GM12891 (cell line): Measurements from ENCODE around the gene PDZD2.
A peak's percentile ranks its signal among the peaks of the same experiment; 100 is the strongest.

Experiments
- DNase-seq: peaks from one replicate; pipeline ENCODE4 v3.0.0; 2011; ENCODE audit warnings: low spot score; ENCODE audit not compliant: insufficient read length
- FAIRE-seq: peaks from 2 replicates; lab custom pipeline; 2011; peaks lifted over from hg19 to GRCh38; lab: Jason Lieb, UNC
- PAX5 ChIP-seq: IDR thresholded peaks from 2 replicates; pipeline ENCODE4 v1.6.1; 2011; ENCODE audit warnings: low read length, moderate library complexity, mild to moderate bottlenecking; ENCODE audit not compliant: insufficient read depth, severe bottlenecking
- POLR2A ChIP-seq: IDR thresholded peaks from 2 replicates; pipeline ENCODE4 v1.6.1; 2011; ENCODE audit warnings: low read depth, low read length, control low read depth
- POLR2AphosphoS5 ChIP-seq: IDR thresholded peaks from 2 replicates; pipeline ENCODE4 v1.6.1; 2011; ENCODE audit warnings: low read depth, low read length, control low read depth
- POU2F2 ChIP-seq: IDR thresholded peaks from 2 replicates; pipeline ENCODE4 v1.6.1; 2011; ENCODE audit warnings: low read depth, mild to moderate bottlenecking, control low read depth, low read length, moderate library complexity
- SPI1 ChIP-seq: IDR thresholded peaks from 2 replicates; pipeline ENCODE4 v1.6.1; 2011; ENCODE audit warnings: low read depth, low read length, control low read depth
- TAF1 ChIP-seq: IDR thresholded peaks from 2 replicates; pipeline ENCODE4 v1.6.1; 2011; ENCODE audit warnings: low read depth, low read length, control low read depth

PDZD2 gene

GRCh38 chr5:32083981-32084430, 445.1 kb downstream of the PDZD2 start:
- DNase-seq (no peak), FAIRE-seq (no peak)
- no peak for TF ChIP-seq SPI1
- TF ChIP-seq POLR2A, result no peak
- TF ChIP-seq POU2F2, result no peak
- no peak for TF ChIP-seq TAF1
- TF ChIP-seq POLR2AphosphoS5, result no peak
- no peak for TF ChIP-seq PAX5

DNA sequence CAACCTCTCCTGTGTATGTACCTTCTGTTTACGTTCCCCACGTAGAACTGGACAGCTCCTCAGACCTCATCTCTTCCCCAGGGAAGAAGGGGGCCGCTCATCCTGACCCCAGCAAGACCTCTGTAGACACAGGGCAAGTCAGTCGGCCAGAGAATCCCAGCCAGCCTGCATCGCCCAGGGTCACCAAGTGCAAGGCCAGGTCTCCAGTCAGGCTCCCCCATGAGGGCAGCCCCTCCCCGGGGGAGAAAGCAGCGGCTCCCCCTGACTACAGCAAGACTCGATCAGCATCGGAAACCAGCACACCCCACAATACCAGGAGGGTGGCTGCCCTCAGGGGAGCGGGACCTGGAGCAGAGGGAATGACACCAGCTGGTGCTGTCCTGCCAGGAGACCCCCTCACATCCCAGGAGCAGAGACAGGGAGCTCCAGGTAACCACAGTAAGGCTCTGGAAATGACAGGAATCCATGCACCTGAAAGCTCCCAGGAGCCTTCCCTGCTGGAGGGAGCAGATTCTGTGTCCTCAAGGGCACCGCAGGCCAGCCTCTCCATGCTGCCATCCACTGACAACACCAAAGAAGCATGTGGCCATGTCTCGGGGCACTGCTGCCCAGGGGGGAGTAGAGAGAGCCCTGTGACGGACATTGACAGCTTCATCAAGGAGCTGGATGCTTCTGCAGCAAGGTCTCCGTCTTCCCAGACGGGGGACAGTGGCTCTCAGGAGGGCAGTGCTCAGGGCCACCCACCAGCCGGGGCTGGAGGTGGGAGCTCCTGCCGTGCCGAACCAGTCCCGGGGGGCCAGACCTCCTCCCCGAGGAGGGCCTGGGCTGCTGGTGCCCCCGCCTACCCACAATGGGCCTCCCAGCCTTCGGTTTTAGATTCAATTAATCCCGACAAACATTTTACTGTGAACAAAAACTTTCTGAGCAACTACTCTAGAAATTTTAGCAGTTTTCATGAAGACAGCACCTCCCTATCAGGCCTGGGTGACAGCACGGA, 448.5 kb downstream of the PDZD2 start:
- no peak for DNase-seq
- TF ChIP-seq PAX5 (no peak), POLR2AphosphoS5 (no peak), TAF1 (no peak), POLR2A (no peak), SPI1 (no peak), POU2F2 (no peak)
- FAIRE-seq, result no peak

GRCh38 chr5:32088214-32088613, 449.3 kb downstream of the PDZD2 start:
- DNase-seq, result no peak
- no peak for TF ChIP-seq POU2F2
- no peak for TF ChIP-seq SPI1
- TF ChIP-seq TAF1, result no peak
- no peak for TF ChIP-seq PAX5
- TF ChIP-seq POLR2A, result no peak
- no peak for TF ChIP-seq POLR2AphosphoS5
- no peak for FAIRE-seq

DNA sequence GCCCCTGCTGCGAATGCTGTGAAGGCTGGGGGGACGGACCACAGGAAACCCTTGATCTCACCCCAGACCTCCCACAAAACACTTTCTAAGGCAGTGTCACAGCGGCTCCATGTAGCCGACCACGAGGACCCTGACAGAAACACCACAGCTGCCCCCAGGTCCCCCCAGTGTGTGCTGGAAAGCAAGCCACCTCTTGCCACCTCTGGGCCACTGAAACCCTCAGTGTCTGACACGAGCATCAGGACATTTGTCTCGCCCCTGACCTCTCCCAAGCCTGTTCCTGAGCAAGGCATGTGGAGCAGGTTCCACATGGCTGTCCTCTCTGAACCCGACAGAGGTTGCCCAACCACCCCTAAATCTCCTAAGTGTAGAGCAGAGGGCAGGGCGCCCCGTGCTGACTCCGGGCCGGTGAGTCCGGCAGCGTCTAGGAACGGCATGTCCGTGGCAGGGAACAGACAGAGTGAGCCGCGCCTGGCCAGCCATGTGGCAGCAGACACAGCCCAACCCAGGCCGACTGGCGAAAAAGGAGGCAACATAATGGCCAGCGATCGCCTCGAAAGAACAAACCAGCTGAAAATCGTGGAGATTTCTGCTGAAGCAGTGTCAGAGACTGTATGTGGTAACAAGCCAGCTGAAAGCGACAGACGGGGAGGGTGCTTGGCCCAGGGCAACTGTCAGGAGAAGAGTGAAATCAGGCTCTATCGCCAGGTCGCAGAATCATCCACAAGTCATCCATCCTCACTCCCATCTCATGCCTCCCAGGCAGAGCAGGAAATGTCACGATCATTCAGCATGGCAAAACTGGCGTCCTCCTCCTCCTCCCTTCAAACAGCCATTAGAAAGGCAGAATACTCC, 450.4 kb downstream of the PDZD2 start:
- FAIRE-seq (no peak), DNase-seq (no peak)
- TF ChIP-seq PAX5, result no peak
- TF ChIP-seq TAF1, result no peak

GRCh38 chr5:32090026-32090754, 451.3 kb downstream of the PDZD2 start:
- DNase-seq, result no peak
- FAIRE-seq, result no peak
- TF ChIP-seq PAX5 (no peak), POLR2A (no peak), POLR2AphosphoS5 (no peak), TAF1 (no peak), POU2F2 (no peak), SPI1 (no peak)

DNA sequence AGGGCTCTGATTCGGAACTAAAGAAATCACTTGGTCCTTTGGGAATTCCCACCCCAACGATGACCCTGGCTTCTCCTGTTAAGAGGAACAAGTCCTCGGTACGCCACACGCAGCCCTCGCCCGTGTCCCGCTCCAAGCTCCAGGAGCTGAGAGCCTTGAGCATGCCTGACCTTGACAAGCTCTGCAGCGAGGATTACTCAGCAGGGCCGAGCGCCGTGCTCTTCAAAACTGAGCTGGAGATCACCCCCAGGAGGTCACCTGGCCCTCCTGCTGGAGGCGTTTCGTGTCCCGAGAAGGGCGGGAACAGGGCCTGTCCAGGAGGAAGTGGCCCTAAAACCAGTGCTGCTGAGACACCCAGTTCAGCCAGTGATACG, 451.8 kb downstream of the PDZD2 start:
- DNase-seq (no peak), FAIRE-seq (no peak)
- TF ChIP-seq TAF1 (no peak), POLR2AphosphoS5 (no peak)

- DNase-seq (peak; percentile 71), FAIRE-seq (peak; percentile 92)
- no peak for TF ChIP-seq POLR2A
- TF ChIP-seq SPI1, result no peak
- TF ChIP-seq PAX5, result no peak
- no peak for TF ChIP-seq POLR2AphosphoS5
- TF ChIP-seq POU2F2, result no peak
- TF ChIP-seq TAF1, result no peak
These were observed 454.2 kb downstream of the PDZD2 start for GRCh38 chr5:32092938-32093812.

GRCh38 chr5:32094691-32095090, 455.8 kb downstream of the PDZD2 start:
- DNase-seq (no peak), FAIRE-seq (no peak)
- no peak for TF ChIP-seq PAX5
- no peak for TF ChIP-seq SPI1
- no peak for TF ChIP-seq TAF1
- no peak for TF ChIP-seq POU2F2
- no peak for TF ChIP-seq POLR2A
- TF ChIP-seq POLR2AphosphoS5, result no peak
